Measurements from ENCODE around the gene SLC9A9. TPM values are rescaled to one million over a fixed set of nuclear protein-coding genes. Genes with fewer than 3 reads are reported as not detected.

SLC9A9 gene
- total RNA-seq, 1 donor from 2014 or later, result 20.4 TPM

DNA sequence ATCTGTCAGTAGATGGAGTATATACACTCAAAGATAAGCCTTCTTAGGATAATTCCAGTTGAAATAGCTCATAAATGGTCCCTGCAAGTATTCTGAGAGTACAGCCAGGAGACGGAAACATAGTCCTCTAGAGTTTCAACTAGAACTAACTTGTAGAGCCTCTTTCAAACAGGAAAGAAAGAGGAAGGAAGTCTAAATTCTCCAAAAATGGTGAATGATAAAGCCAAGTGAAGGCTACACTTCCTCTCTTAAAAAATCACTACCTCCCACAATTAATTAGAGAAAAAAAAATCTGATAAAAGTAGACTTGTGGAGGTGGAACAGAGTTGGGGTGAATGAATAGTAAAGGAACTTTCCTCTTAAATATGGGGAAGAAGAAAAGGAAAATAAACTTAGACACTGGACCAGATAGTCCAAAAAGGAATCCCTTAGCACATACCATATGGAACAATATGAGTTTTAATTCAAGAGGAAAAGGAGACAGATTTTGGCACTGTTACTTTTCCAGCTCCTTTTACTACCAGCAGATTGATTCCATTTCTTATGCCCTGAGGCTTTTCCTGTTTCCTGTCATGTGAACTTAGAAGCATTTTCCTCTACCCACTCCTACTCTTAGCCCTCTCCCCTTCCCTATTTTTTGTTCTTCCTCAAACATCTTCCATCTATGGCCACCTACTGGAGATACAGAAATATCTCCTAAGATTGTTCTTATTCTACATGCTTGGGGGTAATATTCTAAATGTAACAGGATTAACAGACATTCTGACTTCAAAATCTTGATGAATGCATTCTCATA is 521.1 kb downstream of the SLC9A9 start:
- H3K27ac ChIP-seq (ENCODE audit: low read depth, low read length), result no peak overlapping the region
- H3K36me3 ChIP-seq (ENCODE audit: control insufficient read depth in 3 of 3, insufficient read depth in 3 of 3, low read length in 3 of 3), result no peaks in the 10 kb centered on the region
- peaks cover 4% of the 10 kb centered on the region in 3 donors for H3K4me1 ChIP-seq (ENCODE audit: control insufficient read depth in 3 of 3, insufficient read depth in 3 of 3, low read length in 3 of 3)
- H3K27me3 ChIP-seq (ENCODE audit: control insufficient read depth in 3 of 3, insufficient read depth in 3 of 3, low read length in 3 of 3), result no peaks in the 10 kb centered on the region
- no peaks in the 10 kb centered on the region for H3K9me3 ChIP-seq (ENCODE audit: control insufficient read depth in 3 of 3, low read length in 3 of 3)
- no peak overlapping the region for H3K9ac ChIP-seq (ENCODE audit: low read depth in 1 of 3, low read length in 3 of 3)
- no peak overlapping the region for H3K4me3 ChIP-seq (ENCODE audit: low read length in 3 of 3)

DNA sequence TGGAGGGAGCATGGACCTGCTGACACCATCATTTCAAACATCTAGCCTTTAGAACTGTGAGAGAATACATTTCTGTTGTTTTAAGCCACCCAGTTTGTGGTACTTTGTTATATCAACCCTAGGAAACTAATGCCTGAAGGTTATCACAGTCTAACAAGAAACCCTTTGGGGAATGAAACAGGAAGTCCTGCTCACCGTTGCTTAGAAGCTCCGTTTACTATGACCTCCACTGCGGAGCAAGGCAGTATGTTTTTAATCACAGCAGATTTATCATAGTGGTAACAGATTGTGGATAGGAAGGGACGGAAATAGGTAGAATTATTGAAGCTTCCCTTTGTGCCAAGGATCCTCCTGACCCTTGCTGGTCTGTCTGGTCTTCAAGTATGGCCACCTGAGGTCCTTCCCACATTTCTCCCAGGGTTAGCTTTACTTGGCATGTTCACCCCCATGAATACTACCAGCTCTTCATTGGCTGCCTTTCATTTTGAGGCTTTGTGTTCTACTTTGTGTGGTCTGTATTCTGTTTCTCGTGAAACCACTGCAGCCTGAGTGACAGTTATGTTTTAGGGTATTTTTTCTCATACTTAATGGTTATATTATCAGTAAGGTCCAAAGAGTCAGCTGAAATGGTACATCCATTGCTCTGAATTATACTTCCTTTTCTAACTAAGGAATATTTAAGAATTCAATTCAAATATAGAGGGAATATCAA is 527.1 kb downstream of the SLC9A9 start:
- no peaks in the 10 kb centered on the region for H3K4me1 ChIP-seq (ENCODE audit: control insufficient read depth in 3 of 3, insufficient read depth in 3 of 3, low read length in 3 of 3)
- H3K27me3 ChIP-seq (ENCODE audit: control insufficient read depth in 3 of 3, insufficient read depth in 3 of 3, low read length in 3 of 3), result no peaks in the 10 kb centered on the region
- H3K36me3 ChIP-seq (ENCODE audit: control insufficient read depth in 3 of 3, insufficient read depth in 3 of 3, low read length in 3 of 3), result no peaks in the 10 kb centered on the region
- no peak overlapping the region for H3K4me3 ChIP-seq (ENCODE audit: low read length in 3 of 3)
- no peaks in the 10 kb centered on the region for H3K9me3 ChIP-seq (ENCODE audit: control insufficient read depth in 3 of 3, low read length in 3 of 3)
- no peak overlapping the region for H3K9ac ChIP-seq (ENCODE audit: low read depth in 1 of 3, low read length in 3 of 3)
- H3K27ac ChIP-seq (ENCODE audit: low read depth, low read length), result no peak overlapping the region

GRCh38 chr3:143315766-143316165 is 532.5 kb downstream of the SLC9A9 start:
- no peaks in the 10 kb centered on the region for H3K36me3 ChIP-seq (ENCODE audit: control insufficient read depth in 3 of 3, insufficient read depth in 3 of 3, low read length in 3 of 3)
- H3K27ac ChIP-seq (ENCODE audit: low read depth, low read length), result no peak overlapping the region
- H3K9me3 ChIP-seq (ENCODE audit: control insufficient read depth in 3 of 3, low read length in 3 of 3), result no peaks in the 10 kb centered on the region
- H3K4me3 ChIP-seq (ENCODE audit: low read length in 3 of 3), result no peak overlapping the region
- H3K27me3 ChIP-seq (ENCODE audit: control insufficient read depth in 3 of 3, insufficient read depth in 3 of 3, low read length in 3 of 3), result no peaks in the 10 kb centered on the region
- H3K4me1 ChIP-seq (ENCODE audit: control insufficient read depth in 3 of 3, insufficient read depth in 3 of 3, low read length in 3 of 3), result peaks cover 0 to 10% (median 0%) of the 10 kb centered on the region in 3 donors
- no peak overlapping the region for H3K9ac ChIP-seq (ENCODE audit: low read depth in 1 of 3, low read length in 3 of 3)

- no peaks in the 10 kb centered on the region for H3K36me3 ChIP-seq (ENCODE audit: control insufficient read depth in 3 of 3, insufficient read depth in 3 of 3, low read length in 3 of 3)
- peaks cover 0 to 15% (median 0%) of the 10 kb centered on the region in 3 donors for H3K4me1 ChIP-seq (ENCODE audit: control insufficient read depth in 3 of 3, insufficient read depth in 3 of 3, low read length in 3 of 3)
- H3K9me3 ChIP-seq (ENCODE audit: control insufficient read depth in 3 of 3, low read length in 3 of 3), result no peaks in the 10 kb centered on the region
- no peaks in the 10 kb centered on the region for H3K27me3 ChIP-seq (ENCODE audit: control insufficient read depth in 3 of 3, insufficient read depth in 3 of 3, low read length in 3 of 3)
- H3K4me3 ChIP-seq (ENCODE audit: low read length in 3 of 3), result no peak overlapping the region
- no peak overlapping the region for H3K27ac ChIP-seq (ENCODE audit: low read depth, low read length)
- H3K9ac ChIP-seq (ENCODE audit: low read depth in 1 of 3, low read length in 3 of 3), result no peak overlapping the region
Observed at GRCh38 chr3:143314251-143315093, 533.8 kb downstream of the SLC9A9 start.

GRCh38 chr3:143313893-143314188 is 534.4 kb downstream of the SLC9A9 start:
- no peak overlapping the region for H3K27ac ChIP-seq (ENCODE audit: low read depth, low read length)
- no peaks in the 10 kb centered on the region for H3K36me3 ChIP-seq (ENCODE audit: control insufficient read depth in 3 of 3, insufficient read depth in 3 of 3, low read length in 3 of 3)
- peaks cover 0 to 15% (median 0%) of the 10 kb centered on the region in 3 donors for H3K4me1 ChIP-seq (ENCODE audit: control insufficient read depth in 3 of 3, insufficient read depth in 3 of 3, low read length in 3 of 3)
- H3K4me3 ChIP-seq (ENCODE audit: low read length in 3 of 3), result no peak overlapping the region
- H3K9me3 ChIP-seq (ENCODE audit: control insufficient read depth in 3 of 3, low read length in 3 of 3), result no peaks in the 10 kb centered on the region
- no peak overlapping the region for H3K9ac ChIP-seq (ENCODE audit: low read depth in 1 of 3, low read length in 3 of 3)
- H3K27me3 ChIP-seq (ENCODE audit: control insufficient read depth in 3 of 3, insufficient read depth in 3 of 3, low read length in 3 of 3), result no peaks in the 10 kb centered on the region

- Histone ChIP-seq H3K4me1 (ENCODE audit: control insufficient read depth in 3 of 3, insufficient read depth in 3 of 3, low read length in 3 of 3) (peaks cover 0 to 15% (median 0%) of the 10 kb centered on the region in 3 donors), H3K4me3 (ENCODE audit: low read length in 3 of 3) (no peak overlapping the region), H3K9ac (ENCODE audit: low read depth in 1 of 3, low read length in 3 of 3) (no peak overlapping the region), H3K27ac (ENCODE audit: low read depth, low read length) (no peak overlapping the region), H3K36me3 (ENCODE audit: control insufficient read depth in 3 of 3, insufficient read depth in 3 of 3, low read length in 3 of 3) (no peaks in the 10 kb centered on the region), H3K9me3 (ENCODE audit: control insufficient read depth in 3 of 3, low read length in 3 of 3) (no peaks in the 10 kb centered on the region), H3K27me3 (ENCODE audit: control insufficient read depth in 3 of 3, insufficient read depth in 3 of 3, low read length in 3 of 3) (no peaks in the 10 kb centered on the region)
Observed at GRCh38 chr3:143313025-143313892, 535.0 kb downstream of the SLC9A9 start.

DNA sequence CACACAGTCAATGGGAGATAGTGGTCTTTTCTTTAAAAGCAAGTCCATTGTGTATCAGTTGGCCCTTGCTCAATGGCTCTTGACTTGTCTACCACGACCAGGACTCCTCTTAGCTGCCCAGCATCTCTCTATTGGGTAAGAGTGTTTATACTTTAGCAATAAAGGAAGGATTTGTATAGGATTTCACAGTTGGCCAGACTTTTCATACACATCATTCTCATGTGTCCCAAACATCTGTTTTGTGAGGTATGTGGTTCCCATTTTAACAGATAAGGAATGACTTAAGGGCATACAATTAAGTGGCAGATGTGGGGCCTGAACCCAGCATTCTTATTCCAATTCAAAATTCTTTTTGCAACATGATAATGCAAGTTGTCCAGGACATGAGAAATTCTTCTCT is 537.2 kb downstream of the SLC9A9 start:
- Histone ChIP-seq H3K4me3 (ENCODE audit: low read length in 3 of 3) (no peak overlapping the region), H3K36me3 (ENCODE audit: control insufficient read depth in 3 of 3, insufficient read depth in 3 of 3, low read length in 3 of 3) (no peaks in the 10 kb centered on the region), H3K27me3 (ENCODE audit: control insufficient read depth in 3 of 3, insufficient read depth in 3 of 3, low read length in 3 of 3) (no peaks in the 10 kb centered on the region), H3K4me1 (ENCODE audit: control insufficient read depth in 3 of 3, insufficient read depth in 3 of 3, low read length in 3 of 3) (peaks cover 0 to 15% (median 0%) of the 10 kb centered on the region in 3 donors), H3K9me3 (ENCODE audit: control insufficient read depth in 3 of 3, low read length in 3 of 3) (no peaks in the 10 kb centered on the region), H3K27ac (ENCODE audit: low read depth, low read length) (no peak overlapping the region), H3K9ac (ENCODE audit: low read depth in 1 of 3, low read length in 3 of 3) (no peak overlapping the region)

DNA sequence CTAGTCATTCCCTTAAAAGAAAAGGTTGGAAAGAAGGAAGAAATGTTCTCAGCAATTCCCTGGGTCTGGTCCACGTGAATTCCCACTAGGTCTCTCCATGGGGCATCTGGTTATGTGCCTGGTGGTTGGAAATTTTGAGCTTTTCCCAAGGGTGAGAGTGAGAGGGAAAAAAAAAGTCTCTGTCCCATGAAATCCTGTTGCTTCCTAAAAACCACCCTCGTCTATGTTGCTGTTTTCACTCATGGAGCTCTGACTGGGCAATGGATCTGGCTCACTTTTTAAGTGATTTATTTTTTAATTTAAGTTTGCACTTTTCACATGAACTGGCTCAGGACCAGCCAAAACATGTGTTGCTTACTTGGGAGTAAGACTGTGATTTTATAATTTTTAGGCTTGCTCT is 538.6 kb downstream of the SLC9A9 start:
- Histone ChIP-seq H3K4me3 (ENCODE audit: low read length in 3 of 3) (no peak overlapping the region), H3K9me3 (ENCODE audit: control insufficient read depth in 3 of 3, low read length in 3 of 3) (no peaks in the 10 kb centered on the region), H3K27ac (ENCODE audit: low read depth, low read length) (no peak overlapping the region), H3K36me3 (ENCODE audit: control insufficient read depth in 3 of 3, insufficient read depth in 3 of 3, low read length in 3 of 3) (no peaks in the 10 kb centered on the region), H3K4me1 (ENCODE audit: control insufficient read depth in 3 of 3, insufficient read depth in 3 of 3, low read length in 3 of 3) (peaks cover 0 to 13% (median 0%) of the 10 kb centered on the region in 3 donors), H3K9ac (ENCODE audit: low read depth in 1 of 3, low read length in 3 of 3) (no peak overlapping the region), H3K27me3 (ENCODE audit: control insufficient read depth in 3 of 3, insufficient read depth in 3 of 3, low read length in 3 of 3) (no peaks in the 10 kb centered on the region)

GRCh38 chr3:143307613-143308183 is 540.6 kb downstream of the SLC9A9 start:
- Histone ChIP-seq H3K9ac (ENCODE audit: low read depth in 1 of 3, low read length in 3 of 3) (no peak overlapping the region), H3K4me3 (ENCODE audit: low read length in 3 of 3) (no peak overlapping the region), H3K4me1 (ENCODE audit: control insufficient read depth in 3 of 3, insufficient read depth in 3 of 3, low read length in 3 of 3) (peaks cover 0 to 5% (median 0%) of the 10 kb centered on the region in 3 donors), H3K27ac (ENCODE audit: low read depth, low read length) (no peak overlapping the region), H3K27me3 (ENCODE audit: control insufficient read depth in 3 of 3, insufficient read depth in 3 of 3, low read length in 3 of 3) (no peaks in the 10 kb centered on the region), H3K36me3 (ENCODE audit: control insufficient read depth in 3 of 3, insufficient read depth in 3 of 3, low read length in 3 of 3) (no peaks in the 10 kb centered on the region), H3K9me3 (ENCODE audit: control insufficient read depth in 3 of 3, low read length in 3 of 3) (no peaks in the 10 kb centered on the region)
